ENCODE measurements around the gene USP47. TPM values are rescaled to one million over a fixed set of nuclear protein-coding genes. Genes with fewer than 3 reads are reported as not detected.
A peak's percentile ranks its signal among the peaks of the same experiment; 100 is the strongest.

Gene USP47
- total and polyA plus RNA-seq, 9 of the 15 experiments (the other 6 are each of a cell fraction or from before 2014, with no cell fraction given), result 13.1 to 63.6 (median 34.7) TPM

- Histone ChIP-seq H3K9ac (ENCODE audit: insufficient read depth in 1 of 2, low read depth in 2 of 2, low read length in 2 of 2) (no peak overlapping the region), H4K20me1 (replicated peaks; ENCODE audit: control insufficient read depth, insufficient read depth, low read length) (no peaks in the 10 kb centered on the region; the same call in 1 of the 2 replicates), H3K4me1 (replicated peaks in 1 of 2; ENCODE audit: control insufficient read depth in 2 of 2, insufficient read depth in 2 of 2, low read length in 2 of 2) (no peaks in the 10 kb centered on the region; a peak in 1 of 5 replicates), H3K36me3 (ENCODE audit: control insufficient read depth, insufficient read depth, low read length) (no peaks in the 10 kb centered on the region), H3K4me2 (ENCODE audit: insufficient read depth, low read length) (no peak overlapping the region), H3K79me2 (ENCODE audit: control insufficient read depth, insufficient read depth, low read length) (no peaks in the 10 kb centered on the region), H3K9me3 (replicated peaks; ENCODE audit: control insufficient read depth, insufficient read depth, low read depth, low read length) (no peaks in the 10 kb centered on the region; the same call in 1 of the 2 replicates), H3K4me3 (no peak overlapping the region), H2AFZ (ENCODE audit: low read depth, low read length) (no peak overlapping the region), H3K27me3 (ENCODE audit: control insufficient read depth in 2 of 2, insufficient read depth in 2 of 2, low read length in 2 of 2) (peaks cover 38 to 49% of the 10 kb centered on the region in 2 experiments), H3K27ac (ENCODE audit: extremely low read depth, low read depth, low read length) (no peak overlapping the region), H3K9me1 (ENCODE audit: control insufficient read depth, insufficient read depth, low read length) (no peaks in the 10 kb centered on the region)
- ChIA-PET CTCF (ENCODE audit: low intra/inter-chr PET ratio) (no interaction called here), POLR2A (no interaction called here)
- intact Hi-C loops (cut with micrococcal nuclease) (loop anchor here (5.0 kb wide), 1 partner anchor 50 kb away; no protein-coding TSS in a partner anchor), in situ Hi-C loops (cut with MboI) (no loop called here)
- no peak for FAIRE-seq
- TF ChIP-seq C11orf30 (IDR thresholded peaks at IDR 0.05; ENCODE audit: low read depth) (no peak), FOXM1 (IDR thresholded peaks at IDR 0.05; ENCODE audit: low read depth) (no peak), FOXM1 (CRISPR knock-in tag; IDR thresholded peaks at IDR 0.05; ENCODE audit: low read depth) (no peak), CBX1 (IDR thresholded peaks at IDR 0.05; ENCODE audit: low read depth) (no peak), SETDB1 (IDR thresholded peaks at IDR 0.05; ENCODE audit: low read length) (no peak), ZNF561 (CRISPR knock-in tag; conservative IDR thresholded peaks at IDR 0.05) (no peak), RBM25 (IDR thresholded peaks at IDR 0.05; ENCODE audit: low read depth, low read length, severe bottlenecking) (peak; percentile 70), PHTF2 (CRISPR knock-in tag; IDR thresholded peaks at IDR 0.05) (no peak), IRF2 (CRISPR knock-in tag; IDR thresholded peaks at IDR 0.05) (no peak), CBFA2T3 (IDR thresholded peaks at IDR 0.05) (0 out of 2 replicates have a peak, but pooled peaks have one; percentile 3), ZNF384 (IDR thresholded peaks at IDR 0.05; ENCODE audit: low read depth, low read length) (no peak), EGR1 (conservative IDR thresholded peaks at IDR 0.05) (peak; percentile 84)
- TF ChIP-seq, protein P1, sequence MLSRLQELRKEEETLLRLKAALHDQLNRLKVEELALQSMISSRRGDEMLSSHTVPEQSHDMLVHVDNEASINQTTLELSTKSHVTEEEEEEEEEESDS (CRISPR knock-in tag; IDR thresholded peaks at IDR 0.05), result no peak
- TF ChIP-seq, protein P2, sequence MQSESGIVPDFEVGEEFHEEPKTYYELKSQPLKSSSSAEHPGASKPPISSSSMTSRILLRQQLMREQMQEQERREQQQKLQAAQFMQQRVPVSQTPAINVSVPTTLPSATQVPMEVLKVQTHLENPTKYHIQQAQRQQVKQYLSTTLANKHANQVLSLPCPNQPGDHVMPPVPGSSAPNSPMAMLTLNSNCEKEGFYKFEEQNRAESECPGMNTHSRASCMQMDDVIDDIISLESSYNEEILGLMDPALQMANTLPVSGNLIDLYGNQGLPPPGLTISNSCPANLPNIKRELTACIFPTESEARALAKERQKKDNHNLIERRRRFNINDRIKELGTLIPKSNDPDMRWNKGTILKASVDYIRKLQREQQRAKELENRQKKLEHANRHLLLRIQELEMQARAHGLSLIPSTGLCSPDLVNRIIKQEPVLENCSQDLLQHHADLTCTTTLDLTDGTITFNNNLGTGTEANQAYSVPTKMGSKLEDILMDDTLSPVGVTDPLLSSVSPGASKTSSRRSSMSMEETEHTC (IDR thresholded peaks at IDR 0.05), result no peak
- TF ChIP-seq, protein P3, sequence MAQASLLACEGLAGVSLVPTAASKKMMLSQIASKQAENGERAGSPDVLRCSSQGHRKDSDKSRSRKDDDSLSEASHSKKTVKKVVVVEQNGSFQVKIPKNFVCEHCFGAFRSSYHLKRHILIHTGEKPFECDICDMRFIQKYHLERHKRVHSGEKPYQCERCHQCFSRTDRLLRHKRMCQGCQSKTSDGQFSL (CRISPR knock-in tag; IDR thresholded peaks at IDR 0.05), result no peak
- TF ChIP-seq, protein P3 (tag; IDR thresholded peaks at IDR 0.05), result no peak
- ATAC-seq, result no peak
- BruUV-seq (replicated peaks), result no TSS peak
- WGBS (ENCODE audit: insufficient coverage, low coverage, missing lambda C conversion rate), result 2% methylated on average over 6 of the region's 6 CpGs
- DNase-seq (ENCODE audit: extremely low read depth in 1 of 4, low spot score in 3 of 4), result peak in 2 of 4 experiments; percentile 30 to 35
These were observed 150.8 kb downstream of the USP47 start for GRCh38 chr11:11992257-11993212.
